GM12878 (cell line): ENCODE measurements around the gene SYK. TPM values are rescaled to one million over a fixed set of nuclear protein-coding genes. Genes with fewer than 3 reads are reported as not detected.

Experiments
- BRCA1 ChIP-seq: IDR thresholded peaks from 2 replicates; pipeline ENCODE4 v1.6.1; 2011; ENCODE audit warnings: low read depth, low read length, improper control_type of control experiment
- CBX5 ChIP-seq: sonication (generic); IDR thresholded peaks from 2 replicates; pipeline ENCODE4 v1.6.1; 2016; ENCODE audit warnings: low read depth, moderate library complexity, mild to moderate bottlenecking, inconsistent platforms
- DPF2 ChIP-seq: fragments of 450-650 bp; IDR thresholded peaks from 2 replicates; pipeline ENCODE4 v1.6.1; 2017; ENCODE audit warnings: mild to moderate bottlenecking
- EP300 ChIP-seq, 2 experiments: fragments of 150-350 bp in 1 of 2; IDR thresholded peaks; 2 replicates each; pipeline ENCODE4 v1.6.1; 2011 to 2012; ENCODE audit warnings: low read depth in 2 of 2, low read length in 2 of 2, borderline replicate concordance in 1 of 2, improper control_type of control experiment in 1 of 2, inconsistent platforms in 1 of 2; ENCODE audit not compliant: control insufficient read depth in 1 of 2
- ESRRA ChIP-seq: IDR thresholded peaks from 2 replicates; pipeline ENCODE4 v1.6.1; 2012; ENCODE audit warnings: mild to moderate bottlenecking, low read length, improper control_type of control experiment
- EZH2 ChIP-seq: IDR thresholded peaks from 2 replicates; pipeline ENCODE4 v1.6.1; 2012; ENCODE audit warnings: low read depth, mild to moderate bottlenecking, control low read depth, inconsistent platforms, low read length, borderline replicate concordance; ENCODE audit not compliant: control insufficient read depth
- LARP7 ChIP-seq: fragments of 450-650 bp; IDR thresholded peaks from 2 replicates; pipeline ENCODE4 v1.6.1; 2017; ENCODE audit warnings: mild to moderate bottlenecking
- MYC ChIP-seq: IDR thresholded peaks from 2 replicates; pipeline ENCODE4 v1.6.1; 2011; ENCODE audit warnings: mild to moderate bottlenecking, low read length, moderate library complexity, inconsistent platforms; ENCODE audit not compliant: insufficient read depth, insufficient replicate concordance, insufficient read length, severe bottlenecking
- PAX5 ChIP-seq: IDR thresholded peaks from 2 replicates; pipeline ENCODE4 v1.6.1; 2011; ENCODE audit warnings: low read depth, low read length, borderline replicate concordance
- RCOR1 ChIP-seq: conservative IDR thresholded peaks from 2 replicates; pipeline ENCODE4 v1.6.1; 2012; ENCODE audit warnings: low read depth, low read length, improper control_type of control experiment
- SMARCA5 ChIP-seq: fragments of 450-650 bp; IDR thresholded peaks from 2 replicates; pipeline ENCODE4 v1.6.1; 2017; ENCODE audit warnings: mild to moderate bottlenecking
- SPI1 ChIP-seq: IDR thresholded peaks from 2 replicates; pipeline ENCODE4 v1.6.1; 2011; ENCODE audit warnings: low read depth, mild to moderate bottlenecking, low read length, moderate library complexity, borderline replicate concordance; ENCODE audit not compliant: insufficient read depth
- TAF1 ChIP-seq: IDR thresholded peaks from 2 replicates; pipeline ENCODE4 v1.6.1; 2011; ENCODE audit warnings: mild to moderate bottlenecking, low read depth, low read length, borderline replicate concordance
- TBL1XR1 ChIP-seq: IDR thresholded peaks from 2 replicates; pipeline ENCODE4 v1.6.1; 2012; ENCODE audit warnings: low read depth, low read length, improper control_type of control experiment
- YBX1 ChIP-seq: fragments of 450-650 bp; IDR thresholded peaks from 2 replicates; pipeline ENCODE4 v1.6.1; 2016; ENCODE audit warnings: antibody characterized with exemption
- ZNF622 ChIP-seq: fragments of 450-650 bp; IDR thresholded peaks from 2 replicates; pipeline ENCODE4 v1.6.1; 2017; ENCODE audit warnings: mild to moderate bottlenecking, inconsistent platforms
- polyA plus RNA-seq, 11 experiments: library from polyadenylated mRNA; depleted of rRNA in 4 of 11; unstranded in 6 of 11; stranded (reverse) in 5 of 11; fragments of >200 nt; fragmentation: Nextera tagmentation in 4 of 11; fragmentation: Illumina TruSeq in 1 of 11; extraction: Ambion mirVana in 4 of 11; extraction: Trizol in 1 of 11; gene quantifications; 1 replicate in 1 of 11; 2 replicates in 10 of 11; pipeline versions ENCODE4 v1.2.1 to v1.2.3, GENCODE V29; 2011 to 2016; ENCODE audit warnings: inconsistent platforms in 2 of 11, missing spikeins in 2 of 11, low read depth in 1 of 11
- total RNA-seq, 4 experiments: library from RNA; depleted of rRNA in 3 of 4; stranded (reverse); fragments of >200 nt in 3 of 4; fragmentation: Illumina TruSeq in 1 of 4; extraction: Trizol in 1 of 4; gene quantifications; 2 replicates each; pipeline versions ENCODE4 v1.2.1 to v1.2.3, GENCODE V29; 2013 to 2021
- TF ChIP-seq, protein P1 (sequence below): fragments of 450-650 bp; conservative IDR thresholded peaks from 2 replicates; pipeline ENCODE4 v1.6.1; 2017; ENCODE audit warnings: mild to moderate bottlenecking, moderate library complexity
- TF ChIP-seq, protein P2 (sequence below): IDR thresholded peaks from 2 replicates; pipeline ENCODE4 v1.6.1; 2012; ENCODE audit warnings: low read length, inconsistent platforms
- TF ChIP-seq, protein P3 (sequence below): fragments of 450-650 bp; IDR thresholded peaks from 2 replicates; pipeline ENCODE4 v1.6.1; 2016; ENCODE audit warnings: mild to moderate bottlenecking, moderate library complexity, borderline replicate concordance
- TF ChIP-seq, protein P4 (sequence below): fragments of 450-650 bp; formaldehyde crosslinking; IDR thresholded peaks from 2 replicates; pipeline ENCODE4 v1.4.0; 2020; ENCODE audit warnings: mild to moderate bottlenecking, moderate library complexity

The SYK gene
- total and polyA plus RNA-seq, 10 of the 15 experiments (the other 5 are each of a cell fraction or from before 2014, with no cell fraction given) = 6.5 to 135 (median 68.8) TPM

DNA sequence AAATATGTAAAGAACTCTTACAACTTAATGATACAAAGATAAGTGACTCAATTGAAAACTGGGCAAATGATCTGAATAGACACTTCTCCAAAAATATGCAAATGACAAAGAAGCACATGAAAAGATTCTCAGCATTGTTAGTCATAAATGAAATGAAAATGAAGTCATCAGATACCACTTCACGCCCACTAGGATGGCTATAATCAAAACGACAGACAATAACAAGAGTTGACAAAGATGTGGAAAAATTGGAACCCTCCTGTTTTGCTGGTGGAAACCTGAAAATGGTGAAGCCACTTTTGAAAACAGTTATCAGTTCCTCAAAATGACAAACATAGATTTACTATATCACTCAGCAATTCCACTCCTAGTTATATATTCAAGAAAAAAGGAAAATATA is 7.9 kb upstream of the SYK start (continued):
- TF ChIP-seq ZNF622 = no peak
- TF ChIP-seq RCOR1 = no peak
- no peak for TF ChIP-seq YBX1
- no peak for TF ChIP-seq BRCA1
- TF ChIP-seq, protein P1, sequence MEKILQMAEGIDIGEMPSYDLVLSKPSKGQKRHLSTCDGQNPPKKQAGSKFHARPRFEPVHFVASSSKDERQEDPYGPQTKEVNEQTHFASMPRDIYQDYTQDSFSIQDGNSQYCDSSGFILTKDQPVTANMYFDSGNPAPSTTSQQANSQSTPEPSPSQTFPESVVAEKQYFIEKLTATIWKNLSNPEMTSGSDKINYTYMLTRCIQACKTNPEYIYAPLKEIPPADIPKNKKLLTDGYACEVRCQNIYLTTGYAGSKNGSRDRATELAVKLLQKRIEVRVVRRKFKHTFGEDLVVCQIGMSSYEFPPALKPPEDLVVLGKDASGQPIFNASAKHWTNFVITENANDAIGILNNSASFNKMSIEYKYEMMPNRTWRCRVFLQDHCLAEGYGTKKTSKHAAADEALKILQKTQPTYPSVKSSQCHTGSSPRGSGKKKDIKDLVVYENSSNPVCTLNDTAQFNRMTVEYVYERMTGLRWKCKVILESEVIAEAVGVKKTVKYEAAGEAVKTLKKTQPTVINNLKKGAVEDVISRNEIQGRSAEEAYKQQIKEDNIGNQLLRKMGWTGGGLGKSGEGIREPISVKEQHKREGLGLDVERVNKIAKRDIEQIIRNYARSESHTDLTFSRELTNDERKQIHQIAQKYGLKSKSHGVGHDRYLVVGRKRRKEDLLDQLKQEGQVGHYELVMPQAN = no peak
- TF ChIP-seq LARP7 = no peak
- TF ChIP-seq MYC = no peak
- peak; percentile 94; the same call in 1 of the 2 replicates for TF ChIP-seq CBX5
- peak; percentile 28; the same call in 1 of the 2 replicates for TF ChIP-seq DPF2
- peak; percentile 78; the same call in 1 of the 2 replicates for TF ChIP-seq PAX5
- TF ChIP-seq ESRRA = no peak
- TF ChIP-seq, protein P2, sequence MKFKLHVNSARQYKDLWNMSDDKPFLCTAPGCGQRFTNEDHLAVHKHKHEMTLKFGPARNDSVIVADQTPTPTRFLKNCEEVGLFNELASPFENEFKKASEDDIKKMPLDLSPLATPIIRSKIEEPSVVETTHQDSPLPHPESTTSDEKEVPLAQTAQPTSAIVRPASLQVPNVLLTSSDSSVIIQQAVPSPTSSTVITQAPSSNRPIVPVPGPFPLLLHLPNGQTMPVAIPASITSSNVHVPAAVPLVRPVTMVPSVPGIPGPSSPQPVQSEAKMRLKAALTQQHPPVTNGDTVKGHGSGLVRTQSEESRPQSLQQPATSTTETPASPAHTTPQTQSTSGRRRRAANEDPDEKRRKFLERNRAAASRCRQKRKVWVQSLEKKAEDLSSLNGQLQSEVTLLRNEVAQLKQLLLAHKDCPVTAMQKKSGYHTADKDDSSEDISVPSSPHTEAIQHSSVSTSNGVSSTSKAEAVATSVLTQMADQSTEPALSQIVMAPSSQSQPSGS = peak; percentile 94
- no peak for TF ChIP-seq TAF1
- 0 out of 2 replicates have a peak, but pooled peaks have one; percentile 40 for TF ChIP-seq TBL1XR1
- TF ChIP-seq, protein P3, sequence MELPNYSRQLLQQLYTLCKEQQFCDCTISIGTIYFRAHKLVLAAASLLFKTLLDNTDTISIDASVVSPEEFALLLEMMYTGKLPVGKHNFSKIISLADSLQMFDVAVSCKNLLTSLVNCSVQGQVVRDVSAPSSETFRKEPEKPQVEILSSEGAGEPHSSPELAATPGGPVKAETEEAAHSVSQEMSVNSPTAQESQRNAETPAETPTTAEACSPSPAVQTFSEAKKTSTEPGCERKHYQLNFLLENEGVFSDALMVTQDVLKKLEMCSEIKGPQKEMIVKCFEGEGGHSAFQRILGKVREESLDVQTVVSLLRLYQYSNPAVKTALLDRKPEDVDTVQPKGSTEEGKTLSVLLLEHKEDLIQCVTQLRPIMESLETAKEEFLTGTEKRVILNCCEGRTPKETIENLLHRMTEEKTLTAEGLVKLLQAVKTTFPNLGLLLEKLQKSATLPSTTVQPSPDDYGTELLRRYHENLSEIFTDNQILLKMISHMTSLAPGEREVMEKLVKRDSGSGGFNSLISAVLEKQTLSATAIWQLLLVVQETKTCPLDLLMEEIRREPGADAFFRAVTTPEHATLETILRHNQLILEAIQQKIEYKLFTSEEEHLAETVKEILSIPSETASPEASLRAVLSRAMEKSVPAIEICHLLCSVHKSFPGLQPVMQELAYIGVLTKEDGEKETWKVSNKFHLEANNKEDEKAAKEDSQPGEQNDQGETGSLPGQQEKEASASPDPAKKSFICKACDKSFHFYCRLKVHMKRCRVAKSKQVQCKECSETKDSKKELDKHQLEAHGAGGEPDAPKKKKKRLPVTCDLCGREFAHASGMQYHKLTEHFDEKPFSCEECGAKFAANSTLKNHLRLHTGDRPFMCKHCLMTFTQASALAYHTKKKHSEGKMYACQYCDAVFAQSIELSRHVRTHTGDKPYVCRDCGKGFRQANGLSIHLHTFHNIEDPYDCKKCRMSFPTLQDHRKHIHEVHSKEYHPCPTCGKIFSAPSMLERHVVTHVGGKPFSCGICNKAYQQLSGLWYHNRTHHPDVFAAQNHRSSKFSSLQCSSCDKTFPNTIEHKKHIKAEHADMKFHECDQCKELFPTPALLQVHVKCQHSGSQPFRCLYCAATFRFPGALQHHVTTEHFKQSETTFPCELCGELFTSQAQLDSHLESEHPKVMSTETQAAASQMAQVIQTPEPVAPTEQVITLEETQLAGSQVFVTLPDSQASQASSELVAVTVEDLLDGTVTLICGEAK = no peak
- peak in 1 of 2 experiments; percentile 48; a peak in 2 of 4 replicates for TF ChIP-seq EP300 (IDR thresholded peaks at IDR 0.05; ENCODE audit: borderline replicate concordance in 1 of 2, control insufficient read depth in 1 of 2, low read depth in 2 of 2, low read length in 2 of 2)
- no peak for TF ChIP-seq SMARCA5
- TF ChIP-seq SPI1 = peak; percentile 63; the same call in 1 of the 2 replicates
- TF ChIP-seq, protein P4, sequence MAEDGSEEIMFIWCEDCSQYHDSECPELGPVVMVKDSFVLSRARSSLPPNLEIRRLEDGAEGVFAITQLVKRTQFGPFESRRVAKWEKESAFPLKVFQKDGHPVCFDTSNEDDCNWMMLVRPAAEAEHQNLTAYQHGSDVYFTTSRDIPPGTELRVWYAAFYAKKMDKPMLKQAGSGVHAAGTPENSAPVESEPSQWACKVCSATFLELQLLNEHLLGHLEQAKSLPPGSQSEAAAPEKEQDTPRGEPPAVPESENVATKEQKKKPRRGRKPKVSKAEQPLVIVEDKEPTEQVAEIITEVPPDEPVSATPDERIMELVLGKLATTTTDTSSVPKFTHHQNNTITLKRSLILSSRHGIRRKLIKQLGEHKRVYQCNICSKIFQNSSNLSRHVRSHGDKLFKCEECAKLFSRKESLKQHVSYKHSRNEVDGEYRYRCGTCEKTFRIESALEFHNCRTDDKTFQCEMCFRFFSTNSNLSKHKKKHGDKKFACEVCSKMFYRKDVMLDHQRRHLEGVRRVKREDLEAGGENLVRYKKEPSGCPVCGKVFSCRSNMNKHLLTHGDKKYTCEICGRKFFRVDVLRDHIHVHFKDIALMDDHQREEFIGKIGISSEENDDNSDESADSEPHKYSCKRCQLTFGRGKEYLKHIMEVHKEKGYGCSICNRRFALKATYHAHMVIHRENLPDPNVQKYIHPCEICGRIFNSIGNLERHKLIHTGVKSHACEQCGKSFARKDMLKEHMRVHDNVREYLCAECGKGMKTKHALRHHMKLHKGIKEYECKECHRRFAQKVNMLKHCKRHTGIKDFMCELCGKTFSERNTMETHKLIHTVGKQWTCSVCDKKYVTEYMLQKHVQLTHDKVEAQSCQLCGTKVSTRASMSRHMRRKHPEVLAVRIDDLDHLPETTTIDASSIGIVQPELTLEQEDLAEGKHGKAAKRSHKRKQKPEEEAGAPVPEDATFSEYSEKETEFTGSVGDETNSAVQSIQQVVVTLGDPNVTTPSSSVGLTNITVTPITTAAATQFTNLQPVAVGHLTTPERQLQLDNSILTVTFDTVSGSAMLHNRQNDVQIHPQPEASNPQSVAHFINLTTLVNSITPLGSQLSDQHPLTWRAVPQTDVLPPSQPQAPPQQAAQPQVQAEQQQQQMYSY (CRISPR knock-in tag) = no peak
- TF ChIP-seq EZH2 = no peak
